GM11168 (cell line): Measurements from ENCODE around the gene ATP1A1.

Experiments
- in situ Hi-C: fragments of 300-500 bp; cut with MboI; formaldehyde crosslinking; loops from one replicate; pipeline ENCODE4 v1.12.0; 2022; ENCODE audit warnings: low sequenced_read_pairs; ENCODE audit not compliant: unreplicated experiment

The ATP1A1 gene

DNA sequence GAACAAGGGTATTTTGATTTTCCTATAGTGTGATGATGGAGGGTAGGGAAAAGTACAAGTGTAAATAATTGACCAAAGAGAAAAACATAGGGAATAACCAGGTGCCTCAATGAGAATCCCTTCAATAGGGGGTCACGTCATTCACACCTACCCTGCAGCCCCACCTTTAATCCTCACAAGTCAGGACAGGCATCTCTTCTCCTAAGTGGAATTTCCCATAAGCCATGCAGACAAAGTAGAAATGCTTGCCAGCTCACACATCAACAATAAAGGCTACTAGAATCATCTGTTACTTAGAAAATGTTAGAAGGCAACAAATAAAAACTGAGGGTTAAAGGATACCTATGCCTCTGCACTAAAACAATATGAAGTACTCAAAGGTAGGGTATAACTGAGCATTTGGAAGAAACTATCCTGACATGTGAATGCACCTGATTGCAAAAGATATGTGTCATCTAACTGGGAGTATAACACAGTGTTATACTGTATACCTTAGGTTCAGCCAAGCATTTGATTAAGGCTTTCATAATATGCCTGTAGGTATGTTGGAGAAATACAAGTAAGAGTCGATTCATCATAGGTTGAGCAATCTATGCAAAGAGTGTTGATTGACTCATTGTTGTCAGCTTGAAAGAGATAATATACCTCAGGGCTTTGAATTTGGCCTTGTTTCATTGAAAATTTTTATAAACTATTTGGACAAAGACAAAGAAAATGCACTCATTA lies 32.4 kb upstream of the ATP1A1 start:
- in situ Hi-C loops = no loop called here

DNA sequence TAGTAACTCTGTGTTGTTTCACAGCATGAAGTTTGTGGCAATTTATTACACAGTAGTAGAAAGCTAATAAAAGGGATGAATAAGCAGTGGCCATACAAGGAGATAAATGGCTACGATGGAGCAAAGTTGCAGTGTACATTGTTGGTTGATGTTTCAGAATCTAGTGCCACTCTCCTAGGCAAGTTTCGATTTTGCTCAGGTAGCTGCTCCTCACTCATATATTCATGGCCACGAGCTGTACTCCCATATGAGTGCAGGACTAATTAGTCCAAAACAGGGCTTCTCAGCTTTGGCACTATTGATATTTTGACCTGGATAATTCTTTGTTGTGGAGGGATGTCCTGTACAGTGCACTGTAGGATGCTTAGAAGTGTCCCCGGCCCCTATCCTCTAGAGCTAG lies 30.0 kb upstream of the ATP1A1 start:
- in situ Hi-C loops = no loop called here

DNA sequence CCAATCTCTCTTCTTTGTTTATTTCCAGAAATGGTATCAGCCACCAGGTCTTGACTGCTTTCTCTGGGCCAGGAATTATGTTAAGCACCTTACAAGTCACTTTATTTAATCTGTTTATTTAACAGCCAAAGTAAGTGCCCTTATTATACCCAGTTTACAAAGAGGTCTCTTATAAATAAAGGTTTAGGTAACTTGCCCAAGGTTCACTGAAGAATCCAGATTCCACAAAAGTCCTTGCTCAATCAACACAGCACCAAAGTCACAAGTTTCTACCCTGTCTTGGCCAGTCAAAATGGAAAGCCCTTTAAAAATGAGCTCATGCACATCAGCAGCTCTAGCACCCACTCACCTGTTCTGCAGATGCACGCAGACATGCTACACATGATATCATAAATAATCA lies 28.0 kb upstream of the ATP1A1 start:
- in situ Hi-C loops = no loop called here

DNA sequence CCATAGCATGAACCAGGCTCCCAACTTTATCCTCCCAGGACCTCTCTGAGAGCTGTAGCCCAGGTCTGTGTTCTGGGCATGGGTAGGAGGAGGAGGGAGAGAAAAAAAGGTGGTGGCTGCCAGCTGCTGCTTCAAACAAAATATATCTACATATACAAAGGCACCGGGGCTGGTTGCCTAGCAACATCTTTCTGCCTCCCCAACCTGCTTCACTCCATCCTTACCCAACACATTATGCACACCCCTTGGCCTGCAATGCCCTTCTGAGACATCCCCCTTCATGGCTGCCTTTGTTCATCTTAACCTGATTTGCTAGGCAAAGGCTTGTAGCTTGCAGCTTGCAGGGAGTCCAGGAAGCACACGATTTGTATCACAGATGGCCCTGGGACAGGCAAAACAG lies 27.2 kb upstream of the ATP1A1 start:
- in situ Hi-C loops = no loop called here

DNA sequence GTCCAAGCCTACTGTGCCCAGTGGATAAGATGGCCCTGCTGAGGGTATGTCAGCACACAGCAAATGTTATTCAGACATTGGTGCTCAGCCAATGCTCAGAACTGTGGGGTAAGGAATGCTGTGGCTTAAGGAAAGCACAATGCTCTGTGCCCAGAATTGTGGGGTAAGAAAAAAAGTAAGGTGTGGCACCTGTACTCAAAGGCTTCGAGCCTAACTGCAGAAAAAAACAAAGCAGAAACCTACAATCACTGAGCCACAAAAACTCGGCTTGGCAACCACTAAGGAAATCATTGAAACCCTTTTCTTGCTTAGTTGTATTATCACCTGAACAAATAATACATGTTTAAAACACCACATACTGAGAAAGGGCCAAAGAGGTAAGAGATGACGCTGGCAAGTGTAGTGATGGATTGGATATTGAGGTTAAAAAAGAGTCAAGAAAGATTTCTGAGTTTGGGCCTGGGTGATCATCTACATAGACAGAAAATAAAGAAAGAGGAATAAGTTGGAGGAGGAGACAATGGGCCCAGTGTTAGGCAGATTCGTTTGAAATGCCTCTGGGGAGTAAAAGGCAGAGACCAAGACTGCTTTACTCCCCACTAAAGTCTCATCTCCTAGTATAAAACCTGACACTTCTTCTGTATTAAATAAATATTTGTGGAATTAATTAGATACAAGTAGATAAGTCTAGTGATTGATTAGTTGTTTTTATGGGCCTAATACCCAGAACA lies 25.9 kb upstream of the ATP1A1 start:
- in situ Hi-C loops = no loop called here

DNA sequence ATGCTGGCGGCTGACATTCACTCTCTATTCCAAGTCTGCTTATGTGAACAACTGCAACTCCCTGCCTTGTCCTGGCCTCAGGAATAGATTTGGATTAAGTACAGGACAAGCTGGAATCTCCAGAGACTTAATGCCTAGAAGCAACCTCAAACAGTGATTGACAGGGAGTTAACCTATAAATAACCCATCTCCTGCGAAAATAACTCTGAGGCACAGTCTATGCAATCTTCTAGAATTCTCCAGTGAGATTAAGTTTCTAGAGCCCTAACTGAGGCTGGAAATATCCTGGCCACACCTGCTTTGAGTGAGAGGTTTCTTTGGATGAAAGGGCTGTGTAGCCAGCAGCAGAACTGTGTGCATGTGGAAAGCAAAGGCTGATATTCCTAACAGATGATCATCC lies 25.3 kb upstream of the ATP1A1 start:
- in situ Hi-C loops = no loop called here

DNA sequence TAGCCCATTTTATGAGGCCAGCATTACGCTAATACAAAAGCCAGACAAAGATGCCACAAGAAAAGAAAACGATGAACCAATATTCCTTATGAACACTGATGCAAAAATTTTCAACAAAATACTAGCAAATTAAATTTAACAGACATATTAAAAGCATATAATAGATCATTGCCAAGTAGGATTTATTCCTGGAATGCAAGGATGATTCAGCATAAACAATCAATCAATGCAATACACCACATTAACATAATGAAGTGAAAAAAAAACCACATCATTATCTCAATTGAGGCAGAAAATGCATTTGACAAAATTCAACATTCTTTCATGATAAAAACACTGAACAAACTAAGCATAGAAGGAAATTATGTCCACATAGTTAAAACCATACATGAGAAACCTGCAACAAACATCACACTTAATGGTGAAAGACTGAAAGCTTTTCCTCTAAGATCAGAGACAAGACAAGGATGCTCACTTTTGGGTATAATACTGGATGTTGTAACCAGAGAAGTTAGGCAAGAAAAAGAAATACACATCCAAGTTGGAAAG lies 22.9 kb upstream of the ATP1A1 start:
- in situ Hi-C loops = no loop called here

DNA sequence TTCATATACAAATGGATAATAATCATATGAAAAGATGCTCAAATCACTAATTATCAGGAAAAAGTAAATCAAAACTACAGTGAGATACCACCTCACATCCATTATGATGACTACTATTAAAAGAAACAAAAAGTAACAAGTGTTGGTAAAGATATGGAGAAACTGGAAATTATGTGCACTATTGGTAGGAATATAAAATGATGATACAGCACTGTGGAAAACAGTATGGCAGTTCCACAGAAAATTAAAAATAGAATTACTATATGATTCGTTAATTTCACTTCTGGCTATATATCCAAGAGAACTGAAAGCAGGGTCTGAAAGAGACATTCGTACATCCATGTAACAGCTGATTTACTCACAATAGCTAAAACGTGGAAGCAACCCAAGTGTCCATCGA lies 21.1 kb upstream of the ATP1A1 start:
- in situ Hi-C loops = no loop called here

DNA sequence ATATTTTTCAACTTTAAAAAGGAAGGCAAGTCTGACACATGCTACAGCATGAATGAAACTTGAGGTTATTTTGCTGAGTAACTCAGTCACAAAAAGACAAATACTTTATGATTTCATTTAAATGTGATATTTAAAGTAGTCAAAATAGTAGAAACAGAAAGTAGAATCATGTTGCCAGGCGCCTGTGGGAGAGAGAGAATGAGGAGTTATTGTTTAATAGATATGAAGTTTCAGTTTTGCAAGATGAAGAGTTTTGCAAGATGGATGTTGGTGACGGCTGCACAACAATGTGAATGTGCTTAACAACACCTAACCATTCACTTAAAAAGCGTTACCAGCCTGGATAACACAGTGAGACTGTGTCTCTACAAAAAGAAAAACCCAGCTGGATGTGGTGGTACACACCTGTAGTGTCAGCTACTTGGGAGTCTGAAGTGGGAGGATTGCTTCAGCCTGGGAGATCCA lies 20.7 kb upstream of the ATP1A1 start:
- in situ Hi-C loops = no loop called here

DNA sequence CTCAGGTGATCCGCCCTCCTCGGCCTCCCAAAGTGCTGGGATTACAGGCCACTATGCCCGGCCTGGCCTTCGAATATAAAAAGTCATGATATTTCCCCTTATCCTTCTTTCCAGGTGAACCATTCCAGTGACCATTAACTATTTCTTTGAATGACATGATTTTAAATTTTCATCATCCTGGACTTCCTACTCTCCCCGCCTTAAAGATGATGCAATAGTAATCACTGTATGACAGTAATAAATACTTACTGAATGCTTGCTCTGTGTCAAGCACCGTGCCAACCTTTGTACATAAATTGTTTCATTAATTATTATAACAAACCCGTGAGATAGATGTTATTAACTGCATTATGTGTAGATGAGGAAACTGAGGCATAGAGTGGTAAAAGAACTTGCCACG lies 19.9 kb upstream of the ATP1A1 start:
- in situ Hi-C loops = no loop called here

DNA sequence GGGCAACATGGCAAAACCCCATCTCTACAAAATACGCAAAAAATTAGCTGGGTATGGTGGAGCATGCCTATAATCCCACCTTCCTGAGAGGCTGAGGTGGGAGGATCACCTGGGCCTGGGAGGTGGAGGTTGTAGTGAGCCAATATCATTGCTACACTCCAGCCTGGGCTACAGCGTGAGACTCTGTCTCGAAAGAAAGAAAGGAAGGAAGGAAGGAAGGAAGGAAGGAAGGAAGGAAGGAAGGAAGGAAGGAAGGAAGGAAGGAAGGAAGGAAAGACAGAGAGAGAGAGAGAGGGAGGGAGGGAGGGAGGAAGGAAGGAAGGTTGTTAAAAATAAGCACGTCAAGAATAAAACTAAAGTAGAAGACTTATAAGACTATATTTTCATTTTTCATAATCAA lies 17.0 kb upstream of the ATP1A1 start:
- in situ Hi-C loops = no loop called here

DNA sequence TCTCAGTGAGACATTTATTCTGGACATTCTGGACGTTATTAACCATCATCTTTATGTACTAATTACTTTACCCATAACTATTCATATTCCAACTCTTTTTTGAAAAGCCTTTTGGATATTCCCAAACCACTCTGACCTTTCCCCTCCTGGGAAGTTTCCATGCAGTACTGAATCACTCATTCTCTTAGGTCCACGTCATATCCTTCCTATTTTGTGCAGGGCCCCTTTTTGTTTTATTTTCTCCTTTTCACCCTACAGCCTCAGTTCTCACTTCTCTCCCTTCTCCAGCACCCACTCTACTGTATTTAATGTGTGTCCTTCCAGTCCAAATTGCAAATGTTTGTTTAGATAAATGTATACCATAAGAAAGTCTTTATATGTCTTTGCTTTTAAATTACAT lies 16.4 kb upstream of the ATP1A1 start:
- in situ Hi-C loops = no loop called here

DNA sequence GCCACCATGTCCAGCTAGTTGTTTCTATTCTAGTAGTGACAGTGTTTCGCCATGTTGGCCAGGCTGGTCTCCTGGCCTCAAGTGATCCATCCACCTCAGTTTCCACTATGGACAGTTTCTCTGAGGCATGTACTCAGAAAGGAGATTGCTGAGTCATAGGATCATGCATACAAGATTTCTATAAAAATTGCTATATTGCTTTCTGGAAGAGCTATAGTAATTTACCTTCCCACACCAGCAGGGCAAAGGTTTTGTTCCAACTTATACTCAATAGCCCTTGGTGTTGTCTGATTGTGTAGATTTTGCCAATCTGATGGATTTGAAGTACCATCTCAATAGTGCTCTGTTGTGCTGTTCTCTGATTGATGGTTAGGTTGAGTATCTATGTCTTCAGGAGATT lies 15.6 kb upstream of the ATP1A1 start:
- in situ Hi-C loops = no loop called here

DNA sequence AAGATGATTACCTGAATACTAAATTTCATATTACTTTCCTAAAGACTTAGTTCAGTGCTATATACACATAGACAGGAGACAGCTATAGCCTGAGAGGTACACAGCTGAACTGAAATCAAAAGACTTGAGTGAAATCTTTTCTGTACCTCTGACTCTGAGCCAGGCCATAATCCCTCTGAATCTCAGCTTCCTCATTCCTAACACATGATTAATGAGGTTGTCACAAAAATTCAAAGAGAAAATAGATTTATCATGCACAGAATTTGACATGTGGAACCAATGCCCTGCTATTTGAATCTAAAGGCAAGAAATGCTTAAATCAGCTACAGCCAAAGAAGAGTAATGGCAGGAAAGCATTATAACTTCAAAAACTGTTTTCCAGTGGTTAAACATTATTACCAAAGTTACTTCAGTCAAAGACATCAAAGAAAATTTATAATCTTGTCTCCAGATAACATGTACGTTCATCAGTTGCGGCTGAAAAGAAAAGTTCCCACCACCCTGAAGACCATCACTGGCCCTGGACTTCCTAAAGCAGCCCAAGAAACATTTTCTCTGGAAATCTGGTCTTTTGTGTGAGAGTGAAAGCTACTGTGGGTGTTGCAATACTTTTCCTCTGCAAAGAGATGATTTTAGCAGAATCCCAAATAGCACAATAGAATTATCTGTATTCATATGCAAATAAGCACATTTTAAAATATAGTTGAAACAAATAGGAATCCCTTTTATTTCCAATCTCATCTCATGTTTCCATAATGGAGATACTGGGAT lies 13.8 kb upstream of the ATP1A1 start:
- in situ Hi-C loops = no loop called here

DNA sequence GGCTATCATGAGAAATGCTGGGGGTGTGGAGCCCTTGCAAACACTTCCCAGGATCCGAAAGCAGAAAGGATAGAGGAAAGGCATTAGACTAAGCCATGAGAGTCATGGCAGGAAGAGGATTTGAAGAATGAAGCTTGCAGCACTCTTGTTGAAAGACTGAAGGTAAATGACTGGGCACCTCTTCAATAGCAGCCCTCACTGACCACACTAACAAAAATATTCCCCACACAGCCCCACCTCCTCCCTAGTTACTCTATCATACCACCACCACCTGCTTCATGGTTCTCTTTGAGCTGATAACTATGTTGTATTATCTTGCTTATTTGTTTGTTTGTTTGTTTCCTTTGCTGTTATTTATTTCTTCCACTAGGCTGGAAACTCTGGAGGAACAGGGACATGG lies 13.2 kb upstream of the ATP1A1 start:
- in situ Hi-C loops = loop anchor here (5.0 kb wide), 1 partner anchor 122 kb away; no protein-coding TSS in a partner anchor

DNA sequence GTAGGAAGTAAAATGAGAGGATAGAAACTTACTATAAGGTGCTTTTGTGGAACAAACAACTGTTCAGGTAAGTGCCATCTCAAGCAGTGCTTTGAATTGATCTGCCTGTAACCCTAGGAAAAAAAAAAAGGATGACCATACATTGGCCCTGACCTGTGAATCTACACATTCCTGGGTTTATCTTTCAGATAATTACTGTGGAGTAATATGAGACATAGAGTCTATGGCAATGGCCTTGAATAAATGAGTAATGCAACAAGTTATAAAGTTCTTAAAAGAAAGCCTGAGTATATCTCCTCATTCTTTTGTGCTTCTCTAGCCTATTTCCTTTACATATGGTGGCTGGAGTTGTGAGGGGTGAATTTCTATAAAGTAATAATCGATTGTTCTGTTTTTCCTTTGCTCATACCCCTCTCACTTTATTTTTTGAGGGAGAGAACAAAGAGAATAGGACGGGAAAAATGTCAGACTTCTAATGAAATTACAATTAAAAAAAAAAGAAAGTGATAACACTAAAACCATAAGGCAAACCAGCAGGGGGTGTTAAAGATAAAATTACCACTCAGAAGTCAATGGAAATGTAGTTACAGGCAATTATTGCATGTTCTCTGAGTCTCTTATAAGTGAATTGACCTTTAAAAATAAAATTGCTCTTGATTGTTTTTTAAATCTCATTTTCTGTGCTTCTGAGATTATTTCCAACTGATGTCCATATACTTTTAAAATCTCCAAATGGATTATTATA lies 12.4 kb upstream of the ATP1A1 start:
- in situ Hi-C loops = loop anchor here (5.0 kb wide), 1 partner anchor 122 kb away; no protein-coding TSS in a partner anchor

DNA sequence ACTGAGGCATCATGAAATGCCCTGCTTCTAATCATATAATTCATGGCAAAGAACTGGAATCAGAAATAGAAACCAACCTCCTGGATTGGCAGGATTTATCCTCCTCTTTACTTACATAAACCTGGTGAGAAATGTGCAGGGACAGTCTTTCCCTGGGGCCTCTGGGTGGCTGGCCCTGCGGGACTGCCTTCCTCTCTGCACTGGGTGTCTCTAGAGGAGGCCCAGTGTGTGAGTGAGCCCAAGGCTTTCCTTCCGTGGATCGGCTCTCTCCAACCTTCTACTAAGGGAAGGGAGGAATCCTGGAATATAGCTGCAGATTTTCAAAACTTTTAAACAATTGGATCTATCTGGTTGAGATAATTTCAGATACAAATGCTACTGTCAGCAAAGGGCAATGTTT lies 11.4 kb upstream of the ATP1A1 start:
- in situ Hi-C loops = loop anchor here (5.0 kb wide), 1 partner anchor 121 kb away; no protein-coding TSS in a partner anchor

DNA sequence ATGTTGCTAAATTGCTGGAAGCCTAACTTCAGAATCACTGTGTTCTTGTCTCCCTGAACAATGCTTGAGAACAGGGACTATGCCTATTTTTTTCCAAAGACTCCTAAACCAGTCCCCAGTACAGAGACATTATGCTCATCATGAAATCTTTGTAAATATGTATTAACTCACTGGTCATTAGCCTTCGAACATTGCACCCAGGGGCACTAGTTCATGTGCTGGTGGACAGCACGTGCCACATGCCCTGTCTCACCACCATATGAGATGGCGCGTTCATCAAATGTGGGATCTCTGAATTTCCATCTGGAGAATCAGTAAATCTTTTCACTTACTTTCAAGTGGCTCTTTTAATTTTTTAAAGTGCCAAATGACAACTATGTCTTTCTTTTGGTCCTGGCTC lies 11.0 kb upstream of the ATP1A1 start:
- in situ Hi-C loops = loop anchor here (5.0 kb wide), 1 partner anchor 120 kb away; no protein-coding TSS in a partner anchor

DNA sequence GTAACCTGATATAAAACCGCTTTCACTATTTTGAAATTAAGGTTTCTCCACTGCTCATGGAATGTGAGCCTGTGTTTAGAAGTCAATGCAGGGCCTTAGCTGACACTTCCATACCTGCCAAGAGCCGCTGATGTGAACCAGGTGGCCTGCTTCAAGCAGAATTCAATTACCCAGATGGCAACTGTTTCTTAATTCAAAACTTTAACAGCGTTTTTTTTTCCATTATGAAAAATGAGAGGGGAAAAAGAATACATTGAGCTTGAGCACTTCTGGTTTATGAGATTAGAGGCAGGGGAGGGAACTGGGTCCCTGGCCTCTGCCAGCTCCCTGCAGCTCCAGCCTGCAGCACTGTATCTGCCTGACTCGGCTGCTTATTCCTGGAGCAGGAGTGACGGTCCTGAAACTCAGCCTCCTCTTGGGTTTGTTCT lies 7.7 kb upstream of the ATP1A1 start:
- in situ Hi-C loops = no loop called here

DNA sequence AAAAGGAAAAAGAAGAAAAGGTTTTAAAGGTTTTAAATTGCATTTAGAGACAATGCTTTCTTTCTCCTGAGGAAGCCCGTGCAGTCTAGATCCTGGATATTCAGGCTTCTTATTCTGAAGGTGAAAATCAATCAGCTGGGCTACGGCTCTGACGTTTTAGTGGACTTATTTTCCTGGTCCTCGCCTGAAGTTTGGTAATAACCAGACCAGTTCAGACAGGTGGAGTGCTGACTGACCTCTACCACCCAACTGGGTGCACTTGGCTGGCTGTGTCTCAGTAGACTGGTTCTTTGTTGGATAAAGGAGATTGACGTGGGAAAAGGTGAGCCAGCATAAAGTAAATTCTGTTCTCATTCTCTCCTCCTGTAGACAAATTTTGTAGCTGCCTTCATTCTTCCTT lies 7.2 kb upstream of the ATP1A1 start:
- in situ Hi-C loops = no loop called here
